HG02885 (cell line): Measurements from ENCODE around the gene RXRG.
"Not testable (repeated sequence)": the region's sequence is repeated elsewhere in the genome, so short reads cannot be mapped to it uniquely, and the experiment has no call there.

Experiments used
- ATAC-seq: cut with Tn5 transposase; IDR thresholded peaks from one replicate; pipeline ENCODE4 v1.9.1; 2021; ENCODE audit warnings: mild to moderate bottlenecking; ENCODE audit not compliant: unreplicated experiment, poor library complexity

RXRG gene

DNA sequence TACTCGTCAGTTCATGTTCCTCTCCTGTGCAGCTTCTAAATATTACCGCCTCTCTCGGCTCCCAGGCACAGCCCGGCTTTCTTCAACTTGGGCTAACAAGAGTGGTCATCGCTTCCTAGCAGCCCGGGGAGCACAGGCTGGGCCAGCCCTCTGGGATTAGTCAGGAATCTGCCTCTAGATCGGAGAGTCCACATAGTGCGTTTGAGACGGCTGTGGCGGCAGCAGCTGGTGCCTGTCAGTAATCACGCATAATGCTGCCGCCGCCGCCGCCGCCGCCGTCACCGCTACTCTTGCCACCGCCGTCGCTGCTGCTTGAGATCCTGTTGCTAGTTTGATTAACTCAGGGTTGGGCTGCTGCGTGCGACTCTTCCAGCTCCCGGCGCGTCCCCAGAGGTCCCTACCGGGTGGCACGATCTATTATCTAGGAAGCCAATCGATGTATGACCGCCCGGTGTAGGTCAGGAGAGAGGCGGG lies at the start of gene RXRG:
Gene RXRG, minus strand, starts transcription at position 230 of the 474 bp plus-strand sequence. CDS start 233 bp downstream, outside the sequence.
- ATAC-seq = no peak

DNA sequence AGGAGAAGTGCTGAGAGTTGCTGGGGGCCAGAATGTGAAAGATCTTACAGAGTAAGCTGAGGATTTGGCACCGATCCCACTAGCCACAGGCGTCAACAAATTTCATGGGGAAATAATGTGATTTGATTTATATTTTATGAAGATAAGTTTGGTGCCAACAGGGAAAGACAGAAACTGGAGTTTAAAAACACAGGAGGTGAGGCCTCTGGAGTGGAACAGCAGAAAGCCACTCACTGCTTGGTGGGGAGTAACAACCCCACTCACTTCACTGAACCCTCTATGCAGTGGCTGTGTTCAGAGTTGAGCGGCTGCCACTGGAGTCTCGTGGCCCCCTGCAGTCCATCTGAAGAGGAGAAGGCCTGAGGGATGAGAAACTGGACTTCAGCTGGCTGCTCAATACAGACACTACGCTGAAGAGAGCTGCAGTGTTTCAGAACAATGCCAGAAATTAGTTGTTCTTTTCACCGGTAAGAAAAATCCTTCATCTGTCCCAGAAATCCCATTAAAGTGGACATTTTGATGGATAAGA lies 48.0 kb upstream of the RXRG start:
- ATAC-seq = no peak

DNA sequence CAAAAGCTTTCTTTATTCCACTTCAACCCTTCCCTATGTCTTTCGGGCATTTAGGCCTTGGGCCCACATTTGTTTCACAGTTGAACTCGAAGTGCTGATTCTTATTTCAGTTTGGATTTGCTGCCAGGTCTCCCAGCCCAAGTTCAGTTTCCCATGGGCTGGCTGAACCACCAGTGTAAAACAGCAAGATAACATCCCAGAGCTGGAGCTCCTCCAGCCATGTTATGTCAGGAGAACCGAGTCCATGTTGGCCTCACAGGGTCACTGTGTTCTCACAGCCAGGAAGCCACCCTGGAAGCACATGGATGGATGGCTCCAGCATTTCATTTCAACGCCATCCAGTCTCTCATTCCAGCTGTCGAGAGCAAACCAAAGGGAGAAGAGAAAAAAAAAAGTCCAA lies 45.2 kb upstream of the RXRG start:
- no peak for ATAC-seq

DNA sequence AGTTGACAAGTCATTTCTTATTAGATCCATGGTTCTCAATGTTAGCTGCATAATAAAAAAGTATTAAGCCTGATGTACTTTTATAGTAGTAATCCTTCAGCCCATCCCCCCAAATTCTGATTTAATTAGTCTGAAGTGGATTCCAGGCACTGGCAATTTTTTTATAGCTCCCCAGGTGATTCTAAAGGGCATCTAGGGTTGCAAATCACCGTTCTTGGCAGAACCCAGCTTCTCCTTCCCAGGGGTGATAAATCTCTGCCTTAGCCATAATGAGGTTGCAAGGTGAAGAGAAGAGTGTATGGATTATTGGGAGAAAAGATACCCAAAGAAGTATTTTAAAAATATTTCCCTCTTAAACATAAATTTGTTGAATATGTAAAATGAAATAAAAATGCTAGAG lies 43.0 kb upstream of the RXRG start:
- ATAC-seq = no peak

DNA sequence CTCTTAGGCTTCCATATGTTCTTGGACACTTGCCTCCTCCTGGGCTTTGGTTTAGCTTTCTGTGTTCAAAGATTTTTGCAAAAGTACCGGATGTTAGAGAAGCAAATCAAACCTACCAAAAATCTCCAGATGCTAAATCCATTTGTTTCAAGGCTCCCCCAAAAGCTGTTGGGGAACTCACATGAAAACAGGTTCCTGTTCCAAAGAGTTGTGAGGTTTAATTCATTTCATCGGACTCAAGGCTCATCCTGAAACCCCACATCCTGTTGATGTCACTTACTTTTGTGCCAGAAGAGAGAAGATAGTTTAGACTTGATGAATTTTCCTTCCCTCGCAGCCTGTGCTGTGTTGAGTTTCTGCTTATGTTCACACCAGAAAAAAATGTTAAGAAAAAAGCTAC lies 41.7 kb upstream of the RXRG start:
- ATAC-seq = no peak

DNA sequence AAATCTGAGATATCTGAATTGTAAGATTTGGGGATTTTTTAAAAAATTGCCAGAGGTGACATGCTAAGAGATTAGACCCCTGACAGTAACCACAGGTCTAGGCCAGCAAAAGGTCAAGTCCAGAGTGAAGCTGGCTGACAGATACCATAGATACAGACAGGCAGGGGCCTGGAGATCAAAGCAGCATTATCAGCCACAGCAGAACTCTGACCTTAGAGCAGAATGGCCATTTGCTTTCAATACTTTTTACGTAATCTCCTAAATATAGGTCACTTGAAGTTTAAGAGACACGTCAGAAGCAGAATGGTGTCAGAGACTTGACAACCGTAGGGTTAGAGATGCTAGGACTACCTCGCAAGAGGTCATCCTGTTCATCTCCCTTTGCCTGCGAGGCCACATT lies 40.8 kb upstream of the RXRG start:
- ATAC-seq = no peak

DNA sequence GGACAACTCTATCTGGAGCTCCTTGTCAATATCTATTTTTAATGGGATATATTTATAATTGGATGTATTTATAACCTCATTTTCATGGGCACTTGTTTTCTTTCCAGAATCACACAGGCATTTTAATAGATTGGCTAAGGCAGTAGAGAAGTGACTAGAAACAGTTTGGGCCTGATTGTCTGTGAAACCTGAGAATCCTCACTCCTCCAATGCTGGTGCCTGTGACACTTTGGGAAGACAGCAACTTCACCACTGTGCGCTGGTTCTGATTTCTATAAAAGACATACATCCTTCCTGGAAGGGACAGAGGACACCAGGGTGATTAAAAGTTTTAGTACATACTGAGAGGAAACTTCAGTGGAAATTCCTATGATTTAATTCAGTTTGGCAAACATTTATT lies 39.6 kb upstream of the RXRG start:
- ATAC-seq = no peak

DNA sequence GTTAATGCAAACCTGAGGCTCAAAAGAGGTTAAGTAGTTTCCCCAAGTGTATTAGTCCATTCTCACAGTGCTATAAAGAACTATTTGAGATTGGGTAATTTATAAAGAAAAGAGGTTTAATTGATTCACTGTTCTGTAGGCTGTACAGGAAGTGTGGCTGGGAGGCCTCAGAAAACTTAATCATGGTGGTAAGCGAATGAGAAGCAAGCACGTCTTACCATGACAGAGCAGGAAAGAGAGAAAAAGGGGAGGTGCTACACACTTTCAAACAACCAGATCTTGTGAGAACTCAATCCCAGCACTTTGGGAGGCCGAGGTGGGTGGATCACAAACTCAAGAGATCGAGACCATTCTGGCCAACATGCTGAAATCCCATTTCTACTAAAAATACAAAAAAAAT lies 38.5 kb upstream of the RXRG start:
- no peak for ATAC-seq

DNA sequence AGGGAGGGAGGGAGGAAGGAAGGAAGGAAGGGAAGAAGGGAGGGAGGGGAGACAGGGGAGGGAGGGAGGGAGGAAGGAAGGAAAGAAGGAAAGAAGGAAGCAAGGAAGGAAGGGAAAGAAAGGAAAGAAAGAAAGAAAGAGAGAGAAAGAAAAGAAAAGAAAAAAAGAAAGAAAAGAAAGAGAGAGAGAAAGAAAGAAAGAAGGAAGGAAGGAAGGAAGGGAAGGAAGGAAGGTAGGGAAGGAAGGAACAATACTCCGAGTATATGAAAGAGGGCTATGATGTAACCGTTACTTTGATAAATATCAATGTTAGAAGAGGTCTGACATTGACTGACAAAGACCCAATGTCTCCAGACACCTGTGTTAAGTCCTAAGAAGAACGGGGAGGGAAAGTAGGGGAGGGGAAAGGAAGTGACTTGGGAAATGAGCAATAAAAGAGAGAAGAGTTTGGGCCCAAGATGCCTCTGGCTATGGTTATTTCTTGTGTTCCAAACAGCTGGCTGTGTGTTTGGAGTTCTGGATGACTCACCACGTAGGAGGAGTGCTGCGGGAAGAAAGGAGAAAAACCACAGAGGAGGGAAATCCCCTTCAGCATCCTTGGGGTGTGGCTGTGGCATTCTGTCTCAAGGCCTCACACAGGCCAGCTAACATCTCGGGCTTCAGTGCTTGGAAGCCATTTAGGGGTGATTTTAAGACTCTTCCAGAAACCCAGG lies 37.0 kb upstream of the RXRG start:
- no peak for ATAC-seq

DNA sequence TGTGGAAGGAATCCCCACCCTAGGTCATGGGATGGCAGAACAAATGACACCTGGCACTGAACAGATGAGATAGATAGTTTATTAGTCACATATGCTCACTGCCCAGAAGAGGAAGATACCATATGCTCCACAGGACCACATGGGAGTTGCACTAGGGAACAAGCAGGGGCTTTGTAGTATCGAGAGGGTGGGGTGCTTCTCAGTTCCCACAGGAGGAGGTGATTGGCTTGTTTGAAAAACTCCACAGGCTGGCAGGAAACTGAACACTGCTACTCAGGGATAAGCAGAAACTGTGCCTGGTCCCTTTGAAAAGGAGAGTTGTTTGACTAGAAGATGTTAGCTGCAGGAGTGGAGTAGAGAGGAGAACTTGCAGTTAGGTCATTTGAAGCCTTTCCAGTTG lies 31.9 kb upstream of the RXRG start:
- ATAC-seq = no peak

DNA sequence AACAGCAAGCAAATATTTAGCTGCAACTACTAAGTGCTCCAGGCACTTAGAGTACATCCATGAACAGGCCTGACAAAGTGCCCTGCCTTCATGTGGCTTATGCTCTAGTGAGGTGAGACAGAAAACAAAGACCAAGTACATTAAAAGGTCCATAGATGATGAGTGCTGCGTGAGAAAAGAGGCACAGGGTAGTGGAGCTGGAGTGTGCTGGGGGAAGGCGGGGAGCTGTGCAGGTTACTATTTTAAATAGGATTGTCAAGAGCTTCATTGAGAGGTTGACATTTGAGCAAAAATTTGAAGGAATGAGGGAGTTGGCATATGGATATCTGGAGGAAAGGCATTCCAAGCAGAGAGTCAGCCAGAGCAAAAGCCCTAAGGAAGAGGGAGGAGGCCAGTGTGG lies 29.3 kb upstream of the RXRG start:
- no peak for ATAC-seq

DNA sequence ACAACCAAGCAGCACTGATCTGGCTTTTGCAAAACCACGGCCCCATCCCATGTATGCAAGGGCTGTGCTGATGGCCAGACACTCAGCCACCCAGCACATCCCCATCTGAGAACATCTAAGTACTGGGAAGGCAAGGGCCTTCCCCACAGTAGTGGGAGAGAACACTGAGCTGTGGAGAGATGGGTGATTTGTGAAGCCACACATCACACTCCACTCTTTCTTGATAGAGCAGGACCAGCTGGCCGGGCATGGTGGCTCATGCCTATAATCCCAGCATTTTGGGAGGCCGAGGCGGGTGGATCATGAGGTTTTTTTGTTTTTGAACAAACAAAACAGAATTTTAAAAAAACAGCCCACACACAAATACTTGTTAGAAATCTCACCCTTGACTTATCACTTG lies 28.2 kb upstream of the RXRG start:
- no peak for ATAC-seq

DNA sequence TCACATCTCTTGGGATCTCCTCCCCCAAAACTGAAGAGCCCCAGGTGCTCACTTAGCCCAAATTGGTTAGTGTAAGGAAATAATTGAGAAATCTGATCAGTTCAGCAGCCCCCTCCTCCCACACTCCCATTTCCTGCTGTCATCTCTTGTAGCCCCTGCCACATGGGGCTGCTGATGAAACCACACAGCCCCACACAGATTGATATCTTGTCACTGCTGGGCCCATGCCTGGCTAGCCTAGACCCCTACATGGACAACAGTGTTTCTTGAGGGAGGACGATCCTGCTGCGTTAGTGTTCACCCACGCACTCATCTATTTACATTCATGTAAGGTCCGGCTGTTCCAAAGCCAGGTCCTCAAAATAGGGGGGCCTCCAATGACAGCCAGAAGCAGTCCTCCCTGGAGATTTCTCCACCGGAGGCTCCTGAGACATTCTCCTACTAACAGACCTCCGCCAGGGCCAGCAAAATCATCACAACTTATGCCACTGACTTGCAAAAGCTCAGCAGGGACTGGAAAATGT lies 23.9 kb upstream of the RXRG start:
- no peak for ATAC-seq

DNA sequence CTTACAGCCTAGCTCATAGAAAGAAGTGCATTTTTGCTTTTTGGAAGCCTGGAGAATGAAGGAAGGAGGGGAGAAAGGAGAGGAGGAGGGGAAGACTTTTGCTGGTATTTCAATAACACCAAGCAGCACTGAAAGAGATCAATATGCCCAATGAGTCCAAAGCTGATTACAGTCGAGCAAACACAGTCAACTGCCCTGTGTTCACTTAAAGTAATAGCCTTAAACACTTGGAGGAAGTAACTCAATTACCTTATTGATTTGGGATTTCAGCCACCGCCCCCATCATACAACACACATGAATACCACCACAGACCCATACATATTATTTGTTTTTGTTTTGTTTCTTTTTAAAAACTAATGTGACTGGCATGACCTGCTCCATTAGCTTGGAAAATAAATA lies 23.3 kb upstream of the RXRG start:
- no peak for ATAC-seq

DNA sequence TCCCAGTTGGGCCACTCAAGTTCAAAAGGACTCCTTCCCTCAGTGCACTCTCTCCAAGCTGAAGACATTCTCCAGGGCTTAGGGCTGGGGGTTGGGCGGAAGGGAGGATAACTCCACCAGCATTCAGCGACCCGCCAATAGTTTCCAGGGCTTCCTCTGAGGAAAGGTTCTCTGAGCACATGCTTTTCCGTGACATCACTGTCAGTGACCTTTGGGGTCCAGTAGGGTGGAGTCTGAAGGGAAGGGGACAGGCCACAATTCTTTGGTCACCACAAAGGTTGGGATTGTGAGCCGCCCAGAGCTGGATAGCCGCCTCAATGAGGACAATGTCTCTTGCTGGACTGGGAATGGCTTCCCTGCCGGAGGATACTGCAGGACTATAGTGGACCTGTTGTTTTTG lies 22.8 kb upstream of the RXRG start:
- no peak for ATAC-seq

DNA sequence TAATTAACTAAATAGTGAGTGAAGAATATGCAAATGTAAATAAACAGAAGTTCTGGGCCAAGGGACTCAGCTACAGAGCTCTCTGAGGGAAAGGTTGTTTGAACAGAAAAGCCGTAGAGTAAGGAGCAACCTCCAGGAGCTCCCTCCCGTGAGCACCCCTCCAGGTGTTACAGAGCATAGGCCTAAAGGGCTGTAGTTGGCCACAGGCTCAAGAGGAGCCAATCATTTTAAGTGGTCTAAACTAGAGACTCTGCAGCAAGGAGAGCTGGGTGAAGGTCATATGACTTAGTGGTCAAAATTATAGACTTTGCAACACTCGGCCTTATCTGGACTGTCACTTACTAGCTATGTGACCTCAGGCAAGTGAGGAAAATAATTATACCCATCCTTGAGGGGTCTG lies 19.1 kb upstream of the RXRG start:
- ATAC-seq = no peak

DNA sequence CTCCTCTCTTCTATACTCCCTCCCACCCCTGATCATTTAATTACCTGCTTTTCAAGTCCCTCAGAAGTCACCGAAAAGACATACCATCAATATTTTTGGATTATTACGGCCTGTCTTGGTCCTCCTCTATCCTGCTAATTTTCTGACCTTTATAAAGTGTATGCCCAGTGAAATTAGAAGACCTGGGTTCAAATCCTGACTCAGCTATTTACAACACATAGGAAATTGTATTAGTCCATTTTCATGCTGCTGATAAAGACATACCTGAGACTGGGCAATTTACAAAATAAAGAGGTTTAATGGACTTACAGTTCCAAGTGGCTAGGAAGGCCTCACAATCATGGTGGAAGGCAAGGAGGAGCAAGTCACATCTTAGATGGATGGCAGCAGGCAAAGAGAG lies 14.8 kb upstream of the RXRG start:
- not testable (repeated sequence) for ATAC-seq

DNA sequence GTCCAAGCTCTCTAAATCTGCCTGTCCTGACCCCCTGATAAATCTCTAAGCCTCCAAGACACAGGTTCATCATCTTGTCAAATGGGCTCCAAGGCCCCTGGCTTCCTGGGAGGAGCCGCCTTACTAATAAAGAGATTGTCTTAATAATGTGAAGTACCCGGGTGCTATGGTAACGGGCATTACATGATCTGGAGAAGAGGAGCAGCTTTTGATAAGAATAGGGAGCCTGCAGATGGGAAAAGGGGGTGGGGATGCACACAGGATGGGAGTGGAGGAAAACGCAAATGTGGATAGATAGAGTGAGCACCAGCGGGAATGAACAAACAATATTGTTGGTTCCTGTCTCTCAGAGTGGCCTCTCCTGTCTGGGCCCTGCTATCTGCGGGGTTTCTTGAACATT lies 11.9 kb upstream of the RXRG start:
- no peak for ATAC-seq

DNA sequence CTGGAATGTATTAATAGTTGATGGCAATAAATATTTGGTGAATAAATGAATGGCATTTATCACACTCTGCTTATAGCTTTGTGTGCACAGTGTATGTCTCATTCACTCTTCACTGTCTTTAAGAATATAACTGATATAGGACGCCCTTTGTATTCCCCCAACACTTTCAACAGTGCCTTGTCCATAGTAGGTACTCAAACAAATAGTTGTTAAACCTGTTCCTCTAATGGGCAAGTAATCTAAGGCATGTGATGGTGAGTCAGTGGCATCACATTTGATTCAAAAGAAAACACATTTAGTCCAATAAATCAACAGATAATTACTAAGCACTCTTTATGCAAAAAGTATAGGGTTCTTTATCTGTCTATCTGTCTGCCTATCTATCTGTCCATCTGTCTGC lies 11.2 kb upstream of the RXRG start:
- ATAC-seq = no peak

DNA sequence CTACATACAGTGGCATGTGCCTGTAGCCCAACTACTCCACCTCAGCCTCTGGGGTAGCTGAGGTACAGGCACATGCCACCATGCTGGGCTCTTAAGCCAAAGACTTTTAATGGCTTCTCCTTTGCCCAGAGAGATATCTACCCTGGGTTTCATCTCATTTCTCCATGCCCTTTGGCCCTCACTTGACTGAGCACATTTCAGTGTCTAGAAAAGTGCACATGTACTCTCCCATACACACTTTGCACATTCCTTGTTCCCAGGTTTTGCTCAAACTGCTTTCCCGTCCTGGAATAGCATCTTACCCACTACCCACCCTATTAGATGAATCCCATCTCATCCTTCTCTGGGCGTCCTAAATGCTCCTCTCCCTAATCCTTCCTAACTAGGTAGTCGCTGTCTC lies 10.2 kb upstream of the RXRG start:
- ATAC-seq = no peak

DNA sequence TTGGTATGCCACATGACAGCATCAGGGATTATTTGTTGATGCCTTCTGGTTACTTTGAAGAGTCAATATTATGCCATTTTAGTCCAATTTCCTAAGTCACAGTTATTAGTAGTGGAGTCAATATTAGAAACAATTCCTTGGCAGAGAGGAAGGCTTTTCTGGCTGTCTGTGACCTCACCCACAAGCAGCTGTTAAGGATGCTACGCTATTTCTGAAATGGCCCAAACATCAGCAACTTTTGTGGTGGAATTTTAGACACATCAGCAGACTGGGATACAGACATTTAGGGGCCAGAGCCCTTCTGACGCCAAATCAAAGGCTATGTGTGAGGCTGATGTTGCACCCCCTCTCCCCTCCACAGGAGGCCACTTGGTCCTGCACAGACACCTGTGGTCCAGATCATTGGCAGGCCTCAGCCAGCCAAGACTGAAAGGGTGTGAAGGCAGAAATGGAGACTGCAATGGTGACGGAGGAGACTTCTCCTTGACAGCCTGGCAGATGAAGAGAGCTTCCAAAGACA lies 9.2 kb upstream of the RXRG start:
- ATAC-seq = no peak
